GM12892 (cell line): ENCODE measurements around the gene CCDC116.

Source experiments
- POLR2AphosphoS5 ChIP-seq: IDR thresholded peaks from 2 replicates; pipeline ENCODE4 v1.6.1; 2011; ENCODE audit warnings: low read depth, low read length, control low read depth
- TAF1 ChIP-seq: IDR thresholded peaks from 2 replicates; pipeline ENCODE4 v1.6.1; 2011; ENCODE audit warnings: low read depth, mild to moderate bottlenecking, control low read depth, low read length, borderline replicate concordance

DNA sequence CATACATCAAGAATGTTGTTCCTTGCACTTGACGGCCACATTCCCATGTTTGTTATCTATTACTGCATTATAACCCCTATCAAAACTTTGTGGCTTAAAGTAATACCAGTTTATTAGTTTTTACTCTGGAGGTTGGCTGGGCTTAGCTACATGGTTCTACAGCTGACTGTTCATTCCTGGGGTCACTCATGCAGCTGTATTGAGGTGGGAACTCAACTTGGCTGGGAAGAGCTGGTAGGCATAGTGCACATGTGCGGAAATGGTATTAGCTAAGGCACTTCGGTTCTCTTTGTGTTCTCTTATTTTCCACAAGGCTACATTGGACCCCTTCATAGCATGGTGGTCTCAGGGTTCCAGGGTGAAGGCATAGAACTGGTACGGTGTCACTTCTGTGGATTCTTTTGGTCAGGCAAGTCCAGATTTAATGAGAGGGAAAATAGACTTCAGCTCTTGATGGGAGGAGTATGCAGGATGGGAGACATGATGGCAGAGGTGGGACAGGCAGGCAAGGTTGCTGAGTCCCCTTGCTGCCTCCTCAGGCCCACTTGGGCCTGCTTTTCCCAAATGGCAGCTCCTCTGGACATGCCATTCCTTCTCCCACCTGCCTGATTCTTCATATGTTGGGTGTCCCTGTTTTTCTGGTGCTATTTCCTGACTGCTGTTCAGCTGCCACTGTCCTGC lies 18.9 kb upstream of the CCDC116 start:
- TF ChIP-seq POLR2AphosphoS5 (no peak), TAF1 (no peak)
